Liver (tissue), 9 donors: ENCODE measurements around the gene SLC47A2. TPM values are rescaled to one million over a fixed set of nuclear protein-coding genes. Genes with fewer than 3 reads are reported as not detected.

Experiments
- DNase-seq: peaks from one replicate; pipeline ENCODE4 v3.0.0-alpha.2; 2017; ENCODE audit warnings: low spot score
- H3K27ac ChIP-seq, 2 donors: one replicate each; pipeline ENCODE4 v1.7.0; 2013; ENCODE audit warnings: inconsistent platforms in 2 of 2, low read length in 2 of 2, control low read depth in 1 of 2, low read depth in 1 of 2, mild to moderate bottlenecking in 1 of 2
- H3K27me3 ChIP-seq, 4 donors: one replicate each; pipeline versions ENCODE4 v1.6.1 to v1.7.0; 2013; ENCODE audit warnings: low read length in 3 of 4, inconsistent platforms in 1 of 4, mild to moderate bottlenecking in 1 of 4, moderate library complexity in 1 of 4; ENCODE audit not compliant: control insufficient read depth in 4 of 4, insufficient read depth in 4 of 4
- H3K36me3 ChIP-seq, 4 donors: one replicate each; pipeline versions ENCODE4 v1.6.1 to v1.7.0; 2013; ENCODE audit warnings: low read length in 3 of 4, mild to moderate bottlenecking in 3 of 4, low read depth in 1 of 4, moderate library complexity in 1 of 4; ENCODE audit not compliant: control insufficient read depth in 4 of 4, insufficient read depth in 3 of 4
- H3K4me1 ChIP-seq, 4 donors: one replicate each; pipeline versions ENCODE4 v1.6.1 to v1.7.0; 2013; ENCODE audit warnings: low read length in 3 of 4, mild to moderate bottlenecking in 3 of 4, moderate library complexity in 1 of 4; ENCODE audit not compliant: control insufficient read depth in 4 of 4, insufficient read depth in 4 of 4
- H3K4me3 ChIP-seq, 3 donors: one replicate each; pipeline versions ENCODE4 v1.6.1 to v1.7.0; 2013; ENCODE audit warnings: low read length in 3 of 3, control low read depth in 1 of 3, low read depth in 1 of 3, mild to moderate bottlenecking in 1 of 3
- H3K9ac ChIP-seq, 2 donors: one replicate each; pipeline ENCODE4 v1.7.0; 2013; ENCODE audit warnings: low read length in 2 of 2, mild to moderate bottlenecking in 2 of 2, moderate library complexity in 2 of 2, control low read depth in 1 of 2, low read depth in 1 of 2
- H3K9me3 ChIP-seq, 4 donors: one replicate each; pipeline versions ENCODE4 v1.6.1 to v1.7.0; 2013; ENCODE audit warnings: low read length in 3 of 4; ENCODE audit not compliant: control insufficient read depth in 4 of 4
- FOXA1 ChIP-seq: IDR thresholded peaks from 2 replicates; pipeline ENCODE4 v1.6.1; 2016; ENCODE audit warnings: antibody characterized with exemption
- JUND ChIP-seq, 2 donors: IDR thresholded peaks; 2 replicates each; pipeline ENCODE4 v1.6.1; 2016; ENCODE audit warnings: antibody characterized with exemption in 2 of 2
- RAD21 ChIP-seq, 2 donors: IDR thresholded peaks; 2 replicates each; pipeline ENCODE4 v1.6.1; 2016; ENCODE audit warnings: antibody characterized with exemption in 2 of 2, mild to moderate bottlenecking in 2 of 2
- TAF1 ChIP-seq: conservative IDR thresholded peaks from 2 replicates; pipeline ENCODE4 v1.6.1; 2016; ENCODE audit warnings: antibody characterized with exemption, mild to moderate bottlenecking
- YY1 ChIP-seq: IDR thresholded peaks from 2 replicates; pipeline ENCODE4 v1.6.1; 2016; ENCODE audit warnings: antibody characterized with exemption, mild to moderate bottlenecking
- WGBS: extraction: QIAGEN DNeasy Blood & Tissue Kit; methylation state at CpG from one replicate; pipeline ENCODE4 v1.1.7; 2013; 5-methylcytosine and 5-hydroxymethylcytosine counted together
- polyA plus RNA-seq, 2 donors: library from polyadenylated mRNA; stranded (reverse) in 1 of 2; unstranded in 1 of 2; fragments of 200-250 nt in 1 of 2; fragments of >200 nt in 1 of 2; fragmentation: Nextera tagmentation in 1 of 2; extraction: Ambion mirVana in 1 of 2; gene quantifications; one replicate each; pipeline versions ENCODE4 v1.2.1 to v1.2.3, GENCODE V29; 2013 to 2015
- total RNA-seq, 2 donors: library from RNA; depleted of rRNA; stranded (reverse); fragments of >200 nt; gene quantifications; one replicate each; pipeline ENCODE4 v1.2.3, GENCODE V29; 2014
- TF ChIP-seq, protein P1 (sequence below): IDR thresholded peaks from 2 replicates; pipeline ENCODE4 v1.6.1; 2016; ENCODE audit warnings: antibody characterized with exemption, mild to moderate bottlenecking
- TF ChIP-seq, protein P2 (sequence below): fragments of 150-350 bp; IDR thresholded peaks from 2 replicates; pipeline ENCODE4 v1.5.1; 2017; ENCODE audit warnings: improper control_type of control experiment, low read depth, low read length; ENCODE audit not compliant: missing input control
- donor health status: healthy.
- donor health status: healthy.
- donor health status: healthy.
- donor health status: healthy.
- donor health status: healthy.

SLC47A2 gene
- total and polyA plus RNA-seq, 4 donors, result 0.08 TPM; not detected in 3

DNA sequence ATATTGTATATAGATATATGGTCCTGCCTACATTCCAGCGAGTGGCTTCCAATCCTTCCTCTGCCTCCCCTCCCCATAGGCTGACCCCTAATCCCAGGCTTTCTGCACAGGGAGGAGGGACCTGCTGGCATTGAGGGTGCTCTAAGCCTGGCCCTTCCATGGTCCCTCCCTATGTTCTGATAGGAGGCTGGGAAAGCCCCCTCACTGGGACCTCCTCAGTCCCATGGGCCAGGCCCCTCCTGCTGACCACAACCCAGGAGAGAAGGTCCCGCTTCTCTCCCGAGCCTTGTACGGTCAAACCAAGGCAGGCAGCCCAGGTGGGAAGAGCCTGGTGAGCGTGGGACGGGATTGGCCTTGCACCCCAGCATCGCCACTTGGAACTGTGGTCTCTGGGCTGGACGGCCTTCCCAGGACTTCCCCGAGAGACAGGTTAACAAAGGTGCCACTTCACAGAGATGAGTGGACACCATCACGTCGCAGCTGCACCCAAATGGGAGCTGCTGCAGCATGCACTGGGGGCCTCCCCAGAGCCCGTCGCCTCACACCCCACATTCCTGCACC lies 30.9 kb upstream of the SLC47A2 start (continued):
- TF ChIP-seq, protein P1, sequence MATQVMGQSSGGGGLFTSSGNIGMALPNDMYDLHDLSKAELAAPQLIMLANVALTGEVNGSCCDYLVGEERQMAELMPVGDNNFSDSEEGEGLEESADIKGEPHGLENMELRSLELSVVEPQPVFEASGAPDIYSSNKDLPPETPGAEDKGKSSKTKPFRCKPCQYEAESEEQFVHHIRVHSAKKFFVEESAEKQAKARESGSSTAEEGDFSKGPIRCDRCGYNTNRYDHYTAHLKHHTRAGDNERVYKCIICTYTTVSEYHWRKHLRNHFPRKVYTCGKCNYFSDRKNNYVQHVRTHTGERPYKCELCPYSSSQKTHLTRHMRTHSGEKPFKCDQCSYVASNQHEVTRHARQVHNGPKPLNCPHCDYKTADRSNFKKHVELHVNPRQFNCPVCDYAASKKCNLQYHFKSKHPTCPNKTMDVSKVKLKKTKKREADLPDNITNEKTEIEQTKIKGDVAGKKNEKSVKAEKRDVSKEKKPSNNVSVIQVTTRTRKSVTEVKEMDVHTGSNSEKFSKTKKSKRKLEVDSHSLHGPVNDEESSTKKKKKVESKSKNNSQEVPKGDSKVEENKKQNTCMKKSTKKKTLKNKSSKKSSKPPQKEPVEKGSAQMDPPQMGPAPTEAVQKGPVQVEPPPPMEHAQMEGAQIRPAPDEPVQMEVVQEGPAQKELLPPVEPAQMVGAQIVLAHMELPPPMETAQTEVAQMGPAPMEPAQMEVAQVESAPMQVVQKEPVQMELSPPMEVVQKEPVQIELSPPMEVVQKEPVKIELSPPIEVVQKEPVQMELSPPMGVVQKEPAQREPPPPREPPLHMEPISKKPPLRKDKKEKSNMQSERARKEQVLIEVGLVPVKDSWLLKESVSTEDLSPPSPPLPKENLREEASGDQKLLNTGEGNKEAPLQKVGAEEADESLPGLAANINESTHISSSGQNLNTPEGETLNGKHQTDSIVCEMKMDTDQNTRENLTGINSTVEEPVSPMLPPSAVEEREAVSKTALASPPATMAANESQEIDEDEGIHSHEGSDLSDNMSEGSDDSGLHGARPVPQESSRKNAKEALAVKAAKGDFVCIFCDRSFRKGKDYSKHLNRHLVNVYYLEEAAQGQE, result no peak
- no peak for TF ChIP-seq TAF1

DNA sequence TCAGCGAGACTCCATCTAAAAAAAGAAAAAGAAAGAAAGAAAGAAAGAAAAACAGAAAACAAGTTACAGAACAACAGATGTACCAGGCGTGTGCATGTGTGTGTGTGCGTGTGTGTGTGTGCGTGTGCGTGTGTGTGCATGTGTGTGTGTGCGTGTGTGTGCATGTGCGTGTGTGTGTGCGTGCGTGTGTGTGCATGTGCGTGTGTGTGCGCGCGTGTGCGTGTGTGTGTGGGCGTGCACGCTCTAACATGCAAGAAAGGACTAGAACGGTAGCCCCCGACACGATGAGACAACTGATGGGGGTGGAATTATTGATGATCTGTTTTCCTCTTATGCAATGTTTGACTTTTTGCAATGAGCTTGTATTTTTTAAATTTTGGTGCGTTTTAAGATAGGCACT lies 30.1 kb upstream of the SLC47A2 start:
- TF ChIP-seq JUND (IDR thresholded peaks at IDR 0.05), result no peak
- no peak for TF ChIP-seq YY1
- TF ChIP-seq RAD21 (IDR thresholded peaks at IDR 0.05), result no peak
- no peak for TF ChIP-seq FOXA1
- WGBS, result 81% methylated on average over 20 of the region's 20 CpGs
- Histone ChIP-seq H3K4me3 (no peak overlapping the region), H3K9me3 (no peaks in the 10 kb centered on the region), H3K27me3 (no peaks in the 10 kb centered on the region), H3K36me3 (no peaks in the 10 kb centered on the region), H3K9ac (no peak overlapping the region), H3K27ac (no peak overlapping the region), H3K4me1 (peaks cover 3 to 16% (median 8%) of the 10 kb centered on the region in 4 donors)
- no peak for DNase-seq

DNA sequence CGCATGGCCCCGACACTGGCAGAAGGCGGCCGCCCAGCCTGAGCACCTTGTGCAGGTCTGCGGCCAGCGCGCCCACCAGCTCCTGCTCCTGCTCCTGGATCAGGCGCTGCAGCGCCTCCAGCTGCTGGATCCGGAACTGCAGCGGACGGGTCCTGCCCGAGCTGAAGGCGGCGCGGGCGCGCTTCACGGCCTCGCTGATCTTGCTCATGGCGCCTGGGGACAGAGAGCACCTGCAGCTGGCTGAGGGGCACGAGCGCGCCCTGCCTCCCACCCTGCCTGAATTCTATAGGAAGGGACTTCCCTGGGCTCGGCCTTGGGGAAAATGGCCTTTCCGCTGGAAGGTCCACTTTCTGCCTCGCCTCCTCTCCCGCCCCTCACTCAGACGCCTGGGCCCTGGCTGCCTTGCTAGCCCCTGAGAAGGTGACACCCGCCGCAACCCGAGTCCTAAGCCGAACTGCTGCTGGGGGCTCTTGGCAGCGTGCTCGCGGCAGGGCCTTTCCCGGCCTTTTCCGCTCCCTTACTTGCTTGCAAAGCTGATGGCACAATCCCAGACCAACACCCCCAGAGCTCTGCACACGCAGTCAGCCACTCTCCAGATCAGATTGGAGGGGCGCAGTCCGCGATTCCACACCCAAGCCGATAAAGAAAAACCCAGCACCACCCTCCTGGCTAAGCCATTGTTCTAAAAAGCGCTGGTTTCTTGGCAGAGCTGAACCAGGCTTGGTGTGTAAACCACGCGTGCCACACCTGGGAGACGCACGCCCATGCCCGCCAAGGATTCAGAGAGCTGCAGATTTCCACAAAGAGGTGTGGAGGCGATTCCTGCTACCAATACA lies 28.8 kb upstream of the SLC47A2 start:
- 36% methylated on average over 50 of the region's 50 CpGs for WGBS

More for the DNA sequence above, 28.8 kb upstream of the SLC47A2 start:
- H3K27me3 ChIP-seq, result no peaks in the 10 kb centered on the region
- no peaks in the 10 kb centered on the region for H3K9me3 ChIP-seq
- DNase-seq, result peak; percentile 88
- no peak overlapping the region for H3K9ac ChIP-seq
- TF ChIP-seq, protein P2, sequence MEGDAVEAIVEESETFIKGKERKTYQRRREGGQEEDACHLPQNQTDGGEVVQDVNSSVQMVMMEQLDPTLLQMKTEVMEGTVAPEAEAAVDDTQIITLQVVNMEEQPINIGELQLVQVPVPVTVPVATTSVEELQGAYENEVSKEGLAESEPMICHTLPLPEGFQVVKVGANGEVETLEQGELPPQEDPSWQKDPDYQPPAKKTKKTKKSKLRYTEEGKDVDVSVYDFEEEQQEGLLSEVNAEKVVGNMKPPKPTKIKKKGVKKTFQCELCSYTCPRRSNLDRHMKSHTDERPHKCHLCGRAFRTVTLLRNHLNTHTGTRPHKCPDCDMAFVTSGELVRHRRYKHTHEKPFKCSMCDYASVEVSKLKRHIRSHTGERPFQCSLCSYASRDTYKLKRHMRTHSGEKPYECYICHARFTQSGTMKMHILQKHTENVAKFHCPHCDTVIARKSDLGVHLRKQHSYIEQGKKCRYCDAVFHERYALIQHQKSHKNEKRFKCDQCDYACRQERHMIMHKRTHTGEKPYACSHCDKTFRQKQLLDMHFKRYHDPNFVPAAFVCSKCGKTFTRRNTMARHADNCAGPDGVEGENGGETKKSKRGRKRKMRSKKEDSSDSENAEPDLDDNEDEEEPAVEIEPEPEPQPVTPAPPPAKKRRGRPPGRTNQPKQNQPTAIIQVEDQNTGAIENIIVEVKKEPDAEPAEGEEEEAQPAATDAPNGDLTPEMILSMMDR, result peak; percentile 92
- TF ChIP-seq YY1 (no peak), RAD21 (IDR thresholded peaks at IDR 0.05) (peak; percentile 60 to 79)
- H3K36me3 ChIP-seq, result no peaks in the 10 kb centered on the region
- H3K4me3 ChIP-seq, result peak overlapping the region in 1 of 3 donors; percentile 47
- H3K4me1 ChIP-seq, result peaks cover 3 to 16% (median 8%) of the 10 kb centered on the region in 4 donors
- H3K27ac ChIP-seq, result no peak overlapping the region
